Liver (tissue), 9 donors: Measurements from ENCODE around the gene NBEAL2. TPM values are rescaled to one million over a fixed set of nuclear protein-coding genes. Genes with fewer than 3 reads are reported as not detected.

Experiments
- DNase-seq: peaks from one replicate; pipeline ENCODE4 v3.0.0-alpha.2; 2017; ENCODE audit warnings: low spot score
- H3K27ac ChIP-seq, 2 donors: one replicate each; pipeline ENCODE4 v1.7.0; 2013; ENCODE audit warnings: inconsistent platforms in 2 of 2, low read length in 2 of 2, control low read depth in 1 of 2, low read depth in 1 of 2, mild to moderate bottlenecking in 1 of 2
- H3K27me3 ChIP-seq, 4 donors: one replicate each; pipeline versions ENCODE4 v1.6.1 to v1.7.0; 2013; ENCODE audit warnings: low read length in 3 of 4, inconsistent platforms in 1 of 4, mild to moderate bottlenecking in 1 of 4, moderate library complexity in 1 of 4; ENCODE audit not compliant: control insufficient read depth in 4 of 4, insufficient read depth in 4 of 4
- H3K36me3 ChIP-seq, 4 donors: one replicate each; pipeline versions ENCODE4 v1.6.1 to v1.7.0; 2013; ENCODE audit warnings: low read length in 3 of 4, mild to moderate bottlenecking in 3 of 4, low read depth in 1 of 4, moderate library complexity in 1 of 4; ENCODE audit not compliant: control insufficient read depth in 4 of 4, insufficient read depth in 3 of 4
- H3K4me1 ChIP-seq, 4 donors: one replicate each; pipeline versions ENCODE4 v1.6.1 to v1.7.0; 2013; ENCODE audit warnings: low read length in 3 of 4, mild to moderate bottlenecking in 3 of 4, moderate library complexity in 1 of 4; ENCODE audit not compliant: control insufficient read depth in 4 of 4, insufficient read depth in 4 of 4
- H3K4me3 ChIP-seq, 3 donors: one replicate each; pipeline versions ENCODE4 v1.6.1 to v1.7.0; 2013; ENCODE audit warnings: low read length in 3 of 3, control low read depth in 1 of 3, low read depth in 1 of 3, mild to moderate bottlenecking in 1 of 3
- H3K9ac ChIP-seq, 2 donors: one replicate each; pipeline ENCODE4 v1.7.0; 2013; ENCODE audit warnings: low read length in 2 of 2, mild to moderate bottlenecking in 2 of 2, moderate library complexity in 2 of 2, control low read depth in 1 of 2, low read depth in 1 of 2
- H3K9me3 ChIP-seq, 4 donors: one replicate each; pipeline versions ENCODE4 v1.6.1 to v1.7.0; 2013; ENCODE audit warnings: low read length in 3 of 4; ENCODE audit not compliant: control insufficient read depth in 4 of 4
- EGR1 ChIP-seq, 2 donors: IDR thresholded peaks; 2 replicates each; pipeline ENCODE4 v1.6.1; 2016 to 2018; ENCODE audit warnings: antibody characterized with exemption in 2 of 2, low read depth in 2 of 2
- FOXA1 ChIP-seq: IDR thresholded peaks from 2 replicates; pipeline ENCODE4 v1.6.1; 2016; ENCODE audit warnings: antibody characterized with exemption
- FOXA2 ChIP-seq: IDR thresholded peaks from 2 replicates; pipeline ENCODE4 v1.6.1; 2016; ENCODE audit warnings: antibody characterized with exemption
- GABPA ChIP-seq, 2 donors: IDR thresholded peaks in 1 of 2; conservative IDR thresholded peaks in 1 of 2; 2 replicates each; pipeline ENCODE4 v1.6.1; 2016; ENCODE audit warnings: antibody characterized with exemption in 2 of 2, mild to moderate bottlenecking in 1 of 2, moderate library complexity in 1 of 2
- HNF4A ChIP-seq, 2 donors: conservative IDR thresholded peaks; 2 replicates each; pipeline ENCODE4 v1.6.1; 2016; ENCODE audit warnings: antibody characterized with exemption in 2 of 2, mild to moderate bottlenecking in 2 of 2
- HNF4G ChIP-seq: IDR thresholded peaks from 2 replicates; pipeline ENCODE4 v1.6.1; 2016; ENCODE audit warnings: antibody characterized with exemption
- JUND ChIP-seq, 2 donors: IDR thresholded peaks; 2 replicates each; pipeline ENCODE4 v1.6.1; 2016; ENCODE audit warnings: antibody characterized with exemption in 2 of 2
- NR2F2 ChIP-seq: IDR thresholded peaks from 2 replicates; pipeline ENCODE4 v1.6.1; 2016; ENCODE audit warnings: antibody characterized with exemption
- RAD21 ChIP-seq, 2 donors: IDR thresholded peaks; 2 replicates each; pipeline ENCODE4 v1.6.1; 2016; ENCODE audit warnings: antibody characterized with exemption in 2 of 2, mild to moderate bottlenecking in 2 of 2
- RXRA ChIP-seq, 2 donors: IDR thresholded peaks; 2 replicates each; pipeline ENCODE4 v1.6.1; 2017 to 2018; ENCODE audit warnings: antibody characterized with exemption in 2 of 2, mild to moderate bottlenecking in 1 of 2
- SP1 ChIP-seq: IDR thresholded peaks from 2 replicates; pipeline ENCODE4 v1.6.1; 2018; ENCODE audit warnings: antibody characterized with exemption, mild to moderate bottlenecking
- TAF1 ChIP-seq: conservative IDR thresholded peaks from 2 replicates; pipeline ENCODE4 v1.6.1; 2016; ENCODE audit warnings: antibody characterized with exemption, mild to moderate bottlenecking
- YY1 ChIP-seq: IDR thresholded peaks from 2 replicates; pipeline ENCODE4 v1.6.1; 2016; ENCODE audit warnings: antibody characterized with exemption, mild to moderate bottlenecking
- WGBS: extraction: QIAGEN DNeasy Blood & Tissue Kit; methylation state at CpG from one replicate; pipeline ENCODE4 v1.1.7; 2013; 5-methylcytosine and 5-hydroxymethylcytosine counted together
- polyA plus RNA-seq, 2 donors: library from polyadenylated mRNA; stranded (reverse) in 1 of 2; unstranded in 1 of 2; fragments of 200-250 nt in 1 of 2; fragments of >200 nt in 1 of 2; fragmentation: Nextera tagmentation in 1 of 2; extraction: Ambion mirVana in 1 of 2; gene quantifications; one replicate each; pipeline versions ENCODE4 v1.2.1 to v1.2.3, GENCODE V29; 2013 to 2015
- total RNA-seq, 2 donors: library from RNA; depleted of rRNA; stranded (reverse); fragments of >200 nt; gene quantifications; one replicate each; pipeline ENCODE4 v1.2.3, GENCODE V29; 2014
- TF ChIP-seq, protein P1 (sequence below): IDR thresholded peaks from 2 replicates; pipeline ENCODE4 v1.6.1; 2016; ENCODE audit warnings: antibody characterized with exemption
- TF ChIP-seq, protein P2 (sequence below): IDR thresholded peaks from 2 replicates; pipeline ENCODE4 v1.6.1; 2016; ENCODE audit warnings: antibody characterized with exemption
- TF ChIP-seq, protein P3 (sequence below): IDR thresholded peaks from 2 replicates; pipeline ENCODE4 v1.6.1; 2016; ENCODE audit warnings: antibody characterized with exemption
- TF ChIP-seq, protein P4 (sequence below): IDR thresholded peaks from 2 replicates; pipeline ENCODE4 v1.6.1; 2016; ENCODE audit warnings: antibody characterized with exemption, mild to moderate bottlenecking
- TF ChIP-seq, protein P5 (sequence below): fragments of 150-350 bp; IDR thresholded peaks from 2 replicates; pipeline ENCODE4 v1.5.1; 2017; ENCODE audit warnings: improper control_type of control experiment, low read depth, low read length; ENCODE audit not compliant: missing input control
- donor health status: healthy.
- donor health status: healthy.
- donor health status: healthy.
- donor health status: healthy.
- donor health status: healthy.

The NBEAL2 gene
- total and polyA plus RNA-seq, 4 donors: 2.0 to 20.7 (median 7.6) TPM

DNA sequence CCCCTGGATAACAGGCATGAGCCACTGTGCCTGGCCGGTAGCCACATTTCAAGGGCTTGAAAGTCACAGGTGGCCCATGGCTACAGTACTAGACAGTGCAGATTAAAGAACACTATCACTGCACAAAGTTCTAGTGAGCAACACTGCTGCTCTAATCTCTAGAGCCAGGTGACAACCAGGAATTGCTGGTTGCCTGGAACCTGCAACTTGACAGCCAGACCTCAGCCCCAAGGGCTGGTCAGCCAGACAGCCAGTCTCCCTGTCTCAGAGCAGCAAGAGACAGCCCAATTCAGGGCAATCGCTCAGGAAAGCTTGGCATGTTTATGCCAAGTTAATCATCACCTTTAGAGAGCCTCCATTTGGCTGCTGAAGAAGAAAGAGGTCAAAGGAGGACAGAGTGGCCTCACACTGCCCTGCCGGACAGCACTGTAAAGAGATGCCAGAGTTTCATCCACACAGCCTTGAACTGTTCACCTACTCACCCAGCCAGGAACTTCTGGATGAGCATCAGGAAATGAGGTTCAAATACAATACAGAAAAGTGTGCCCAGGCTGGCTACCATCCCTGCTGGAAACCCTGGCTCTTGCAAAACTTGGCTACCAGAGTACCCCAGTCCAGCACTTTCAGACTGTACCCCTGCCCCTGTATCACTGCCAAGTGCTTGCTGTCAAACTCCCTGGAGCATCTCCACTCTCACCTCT lies 8.9 kb upstream of the NBEAL2 start:
- TF ChIP-seq, protein P1, sequence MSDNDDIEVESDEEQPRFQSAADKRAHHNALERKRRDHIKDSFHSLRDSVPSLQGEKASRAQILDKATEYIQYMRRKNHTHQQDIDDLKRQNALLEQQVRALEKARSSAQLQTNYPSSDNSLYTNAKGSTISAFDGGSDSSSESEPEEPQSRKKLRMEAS: peak; percentile 94
- TF ChIP-seq, protein P2, sequence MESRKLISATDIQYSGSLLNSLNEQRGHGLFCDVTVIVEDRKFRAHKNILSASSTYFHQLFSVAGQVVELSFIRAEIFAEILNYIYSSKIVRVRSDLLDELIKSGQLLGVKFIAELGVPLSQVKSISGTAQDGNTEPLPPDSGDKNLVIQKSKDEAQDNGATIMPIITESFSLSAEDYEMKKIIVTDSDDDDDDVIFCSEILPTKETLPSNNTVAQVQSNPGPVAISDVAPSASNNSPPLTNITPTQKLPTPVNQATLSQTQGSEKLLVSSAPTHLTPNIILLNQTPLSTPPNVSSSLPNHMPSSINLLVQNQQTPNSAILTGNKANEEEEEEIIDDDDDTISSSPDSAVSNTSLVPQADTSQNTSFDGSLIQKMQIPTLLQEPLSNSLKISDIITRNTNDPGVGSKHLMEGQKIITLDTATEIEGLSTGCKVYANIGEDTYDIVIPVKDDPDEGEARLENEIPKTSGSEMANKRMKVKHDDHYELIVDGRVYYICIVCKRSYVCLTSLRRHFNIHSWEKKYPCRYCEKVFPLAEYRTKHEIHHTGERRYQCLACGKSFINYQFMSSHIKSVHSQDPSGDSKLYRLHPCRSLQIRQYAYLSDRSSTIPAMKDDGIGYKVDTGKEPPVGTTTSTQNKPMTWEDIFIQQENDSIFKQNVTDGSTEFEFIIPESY: peak; percentile 83
- peak; percentile 71 to 83 for TF ChIP-seq EGR1 (IDR thresholded peaks at IDR 0.05; ENCODE audit: low read depth in 2 of 2)
- TF ChIP-seq NR2F2: peak; percentile 97
- TF ChIP-seq, protein P3, sequence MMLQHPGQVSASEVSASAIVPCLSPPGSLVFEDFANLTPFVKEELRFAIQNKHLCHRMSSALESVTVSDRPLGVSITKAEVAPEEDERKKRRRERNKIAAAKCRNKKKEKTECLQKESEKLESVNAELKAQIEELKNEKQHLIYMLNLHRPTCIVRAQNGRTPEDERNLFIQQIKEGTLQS: peak; percentile 71
- TF ChIP-seq, protein P4, sequence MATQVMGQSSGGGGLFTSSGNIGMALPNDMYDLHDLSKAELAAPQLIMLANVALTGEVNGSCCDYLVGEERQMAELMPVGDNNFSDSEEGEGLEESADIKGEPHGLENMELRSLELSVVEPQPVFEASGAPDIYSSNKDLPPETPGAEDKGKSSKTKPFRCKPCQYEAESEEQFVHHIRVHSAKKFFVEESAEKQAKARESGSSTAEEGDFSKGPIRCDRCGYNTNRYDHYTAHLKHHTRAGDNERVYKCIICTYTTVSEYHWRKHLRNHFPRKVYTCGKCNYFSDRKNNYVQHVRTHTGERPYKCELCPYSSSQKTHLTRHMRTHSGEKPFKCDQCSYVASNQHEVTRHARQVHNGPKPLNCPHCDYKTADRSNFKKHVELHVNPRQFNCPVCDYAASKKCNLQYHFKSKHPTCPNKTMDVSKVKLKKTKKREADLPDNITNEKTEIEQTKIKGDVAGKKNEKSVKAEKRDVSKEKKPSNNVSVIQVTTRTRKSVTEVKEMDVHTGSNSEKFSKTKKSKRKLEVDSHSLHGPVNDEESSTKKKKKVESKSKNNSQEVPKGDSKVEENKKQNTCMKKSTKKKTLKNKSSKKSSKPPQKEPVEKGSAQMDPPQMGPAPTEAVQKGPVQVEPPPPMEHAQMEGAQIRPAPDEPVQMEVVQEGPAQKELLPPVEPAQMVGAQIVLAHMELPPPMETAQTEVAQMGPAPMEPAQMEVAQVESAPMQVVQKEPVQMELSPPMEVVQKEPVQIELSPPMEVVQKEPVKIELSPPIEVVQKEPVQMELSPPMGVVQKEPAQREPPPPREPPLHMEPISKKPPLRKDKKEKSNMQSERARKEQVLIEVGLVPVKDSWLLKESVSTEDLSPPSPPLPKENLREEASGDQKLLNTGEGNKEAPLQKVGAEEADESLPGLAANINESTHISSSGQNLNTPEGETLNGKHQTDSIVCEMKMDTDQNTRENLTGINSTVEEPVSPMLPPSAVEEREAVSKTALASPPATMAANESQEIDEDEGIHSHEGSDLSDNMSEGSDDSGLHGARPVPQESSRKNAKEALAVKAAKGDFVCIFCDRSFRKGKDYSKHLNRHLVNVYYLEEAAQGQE: peak; percentile 86
- peak; percentile 91 to 98 for TF ChIP-seq HNF4A (conservative IDR thresholded peaks at IDR 0.05)
- TF ChIP-seq TAF1: peak; percentile 50
- peak; percentile 99 for TF ChIP-seq SP1
- TF ChIP-seq, protein P5, sequence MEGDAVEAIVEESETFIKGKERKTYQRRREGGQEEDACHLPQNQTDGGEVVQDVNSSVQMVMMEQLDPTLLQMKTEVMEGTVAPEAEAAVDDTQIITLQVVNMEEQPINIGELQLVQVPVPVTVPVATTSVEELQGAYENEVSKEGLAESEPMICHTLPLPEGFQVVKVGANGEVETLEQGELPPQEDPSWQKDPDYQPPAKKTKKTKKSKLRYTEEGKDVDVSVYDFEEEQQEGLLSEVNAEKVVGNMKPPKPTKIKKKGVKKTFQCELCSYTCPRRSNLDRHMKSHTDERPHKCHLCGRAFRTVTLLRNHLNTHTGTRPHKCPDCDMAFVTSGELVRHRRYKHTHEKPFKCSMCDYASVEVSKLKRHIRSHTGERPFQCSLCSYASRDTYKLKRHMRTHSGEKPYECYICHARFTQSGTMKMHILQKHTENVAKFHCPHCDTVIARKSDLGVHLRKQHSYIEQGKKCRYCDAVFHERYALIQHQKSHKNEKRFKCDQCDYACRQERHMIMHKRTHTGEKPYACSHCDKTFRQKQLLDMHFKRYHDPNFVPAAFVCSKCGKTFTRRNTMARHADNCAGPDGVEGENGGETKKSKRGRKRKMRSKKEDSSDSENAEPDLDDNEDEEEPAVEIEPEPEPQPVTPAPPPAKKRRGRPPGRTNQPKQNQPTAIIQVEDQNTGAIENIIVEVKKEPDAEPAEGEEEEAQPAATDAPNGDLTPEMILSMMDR: no peak
- TF ChIP-seq HNF4G: peak; percentile 89
- peak in 1 of 2 donors; percentile 50 for TF ChIP-seq GABPA (IDR thresholded peaks at IDR 0.05 in 1 of 2, conservative IDR thresholded peaks at IDR 0.05 in 1 of 2)
- no peak for TF ChIP-seq FOXA1
- TF ChIP-seq FOXA2: peak; percentile 79
- TF ChIP-seq JUND (IDR thresholded peaks at IDR 0.05): peak; percentile 84 to 85
- peak; percentile 92 for TF ChIP-seq YY1
- TF ChIP-seq RXRA (IDR thresholded peaks at IDR 0.05): peak; percentile 100
- peak; percentile 56 to 68 for TF ChIP-seq RAD21 (IDR thresholded peaks at IDR 0.05)
- Histone ChIP-seq H3K9ac (no peak overlapping the region), H3K27me3 (no peaks in the 10 kb centered on the region), H3K27ac (peak overlapping the region; percentile 70 to 80), H3K36me3 (peaks cover 0 to 4% (median 1%) of the 10 kb centered on the region in 4 donors), H3K4me1 (peaks cover 39 to 85% (median 73%) of the 10 kb centered on the region in 4 donors), H3K9me3 (no peaks in the 10 kb centered on the region), H3K4me3 (peak overlapping the region in 1 of 3 donors; percentile 8)
- DNase-seq: no peak
- 13% methylated on average over 3 of the region's 3 CpGs for whole genome bisulfite sequencing
